Aorta (tissue), 5 donors: ENCODE data around the gene MITF. TPM values are rescaled to one million over a fixed set of nuclear protein-coding genes. Genes with fewer than 3 reads are reported as not detected.
A peak's percentile ranks its signal among the peaks of the same experiment; 100 is the strongest.

Experiments used
- ATAC-seq: fragments of 200-7000 bp; cut with Tn5 transposase; one replicate; pipeline ENCODE4 v1.9.1; 2022; ENCODE audit warnings: moderate library complexity; ENCODE audit not compliant: low FRiP score
- DNase-seq, 2 donors: peaks; one replicate each; pipeline ENCODE4 v3.0.0-alpha.2; 2020
- H3K27ac ChIP-seq, 2 donors: one replicate each; pipeline ENCODE4 v1.5.1; 2013; ENCODE audit warnings: low read length in 2 of 2, mild to moderate bottlenecking in 2 of 2, moderate library complexity in 2 of 2, control low read depth in 1 of 2, inconsistent platforms in 1 of 2, low read depth in 1 of 2
- H3K27me3 ChIP-seq, 2 donors: one replicate each; pipeline ENCODE4 v1.6.1; 2013; ENCODE audit warnings: control low read depth in 1 of 2, low read length in 1 of 2, mild to moderate bottlenecking in 1 of 2, moderate library complexity in 1 of 2; ENCODE audit not compliant: insufficient read depth in 2 of 2, control insufficient read depth in 1 of 2
- H3K36me3 ChIP-seq, 2 donors: one replicate each; pipeline ENCODE4 v1.6.1; 2013; ENCODE audit warnings: control low read depth in 1 of 2, low read length in 1 of 2, mild to moderate bottlenecking in 1 of 2; ENCODE audit not compliant: insufficient read depth in 2 of 2, control insufficient read depth in 1 of 2
- H3K4me1 ChIP-seq, 2 donors: one replicate each; pipeline ENCODE4 v1.6.1; 2013; ENCODE audit warnings: low read length in 2 of 2, control low read depth in 1 of 2, mild to moderate bottlenecking in 1 of 2, moderate library complexity in 1 of 2; ENCODE audit not compliant: insufficient read depth in 2 of 2, control insufficient read depth in 1 of 2
- H3K4me3 ChIP-seq, 2 donors: one replicate each; pipeline ENCODE4 v1.5.1; 2013; ENCODE audit warnings: low read length in 2 of 2, control low read depth in 1 of 2, mild to moderate bottlenecking in 1 of 2
- H3K9me3 ChIP-seq: one replicate; pipeline ENCODE4 v1.6.1; 2013; ENCODE audit warnings: mild to moderate bottlenecking, low read length; ENCODE audit not compliant: control insufficient read depth
- WGBS, 2 donors: extraction: QIAGEN DNeasy Blood & Tissue Kit; methylation state at CpG; one replicate each; pipeline ENCODE4 v1.1.7; 2013; 5-methylcytosine and 5-hydroxymethylcytosine counted together
- intact Hi-C, 2 donors: fragments of 100-400 bp; cut with DNase I; formaldehyde crosslinking; loops; one replicate each; pipeline versions ENCODE4 v1.14.2 to v1.15.0; 2022
- polyA plus RNA-seq, 2 donors: library from polyadenylated mRNA; stranded (reverse); fragments of 200-250 nt; gene quantifications; one replicate each; pipeline ENCODE4 v1.2.3, GENCODE V29; 2013
- total RNA-seq, 2 donors: library from RNA; stranded (reverse); fragmentation: NEBNext Ultra II Directional; extraction: Animal tissue kit (Norgen Biotek cat#: 25700); gene quantifications; one replicate each; pipeline ENCODE4 v1.2.1, GENCODE V29; 2021
- donor health status: healthy with polysubstance abuse.
- donor health status: Bipolar disorder and iron deficiency.
- donor health status: DM: no; HTN: no; CAD: no.
- donor health status: DM: no; HTN: no; CAD: no.
- donor health status: DM: yes; HTN: yes; CAD: no.

MITF gene
- total and polyA plus RNA-seq, 4 donors, result 4.1 to 30.5 (median 17.4) TPM

DNA sequence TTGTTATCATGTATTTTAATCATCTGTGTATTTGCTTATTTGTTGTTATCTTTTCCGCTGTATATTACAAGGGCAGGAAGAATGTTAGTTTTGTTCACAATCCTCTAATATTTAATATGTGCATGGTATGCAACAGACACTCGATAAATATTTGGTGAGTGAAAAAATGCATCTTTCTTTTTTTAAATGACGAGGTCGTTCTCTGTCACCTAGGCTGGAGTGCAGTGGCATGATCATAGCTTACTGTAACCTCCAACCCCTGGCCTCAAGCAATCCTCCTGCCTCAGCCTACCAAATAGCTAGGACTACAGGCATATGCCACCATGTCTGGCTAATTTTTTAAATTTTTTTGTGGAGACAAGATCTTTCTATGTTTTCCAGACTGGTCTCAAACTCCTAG, 66.2 kb downstream of the MITF start:
- intact Hi-C loops, result no loop called here
- H3K9me3 ChIP-seq, result no peaks in the 10 kb centered on the region
- no peaks in the 10 kb centered on the region for H3K27me3 ChIP-seq
- no peak overlapping the region for H3K27ac ChIP-seq
- H3K36me3 ChIP-seq, result no peaks in the 10 kb centered on the region
- no peak overlapping the region for H3K4me3 ChIP-seq
- DNase-seq (no peak), ATAC-seq (no peak)
- 86 to 94% methylated on average over 4 of the region's 4 CpGs for WGBS, 2 donors
- H3K4me1 ChIP-seq, result peaks cover 0 to 2% of the 10 kb centered on the region in 2 donors

DNA sequence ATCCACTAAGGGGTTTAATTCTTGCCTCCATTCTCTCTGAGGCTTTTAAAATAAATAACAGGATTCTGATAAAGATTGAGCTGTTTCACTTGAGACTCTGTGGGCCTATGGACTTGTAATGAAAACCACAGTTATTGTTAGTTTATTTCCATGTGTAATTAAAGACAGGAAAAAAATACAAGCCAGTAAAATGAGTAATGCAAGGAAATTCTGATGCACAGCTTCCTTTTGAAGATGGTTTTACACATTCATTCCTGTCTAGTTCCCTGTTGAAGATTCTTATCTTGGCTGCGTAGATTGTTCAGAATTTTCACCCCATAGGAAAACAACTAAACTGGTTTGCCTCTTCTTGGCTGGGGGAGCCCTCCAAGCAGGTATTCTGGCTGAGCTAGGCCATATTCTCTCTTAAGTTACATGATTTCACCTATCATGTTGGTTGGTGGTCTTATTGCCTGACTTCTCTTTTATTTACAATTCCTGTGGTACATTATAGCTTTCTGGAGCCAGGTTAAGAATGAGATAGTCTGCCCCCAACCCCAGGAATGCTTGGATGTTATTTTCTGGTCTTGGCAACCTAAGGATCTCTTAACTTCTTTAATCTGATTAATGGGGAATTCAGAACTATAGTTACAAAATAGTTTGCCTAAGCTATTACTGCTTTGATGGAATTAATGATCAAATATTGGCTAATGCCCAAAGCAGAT, 67.6 kb downstream of the MITF start:
- Histone ChIP-seq H3K27me3 (no peaks in the 10 kb centered on the region), H3K4me3 (no peak overlapping the region), H3K27ac (no peak overlapping the region), H3K9me3 (no peaks in the 10 kb centered on the region), H3K4me1 (peaks cover 0 to 8% of the 10 kb centered on the region in 2 donors), H3K36me3 (no peaks in the 10 kb centered on the region)
- intact Hi-C loops, result no loop called here
- no peak for ATAC-seq
- WGBS, 2 donors, result 87 to 91% methylated on average over 1 of the region's 1 CpG
- DNase-seq, result no peak

DNA sequence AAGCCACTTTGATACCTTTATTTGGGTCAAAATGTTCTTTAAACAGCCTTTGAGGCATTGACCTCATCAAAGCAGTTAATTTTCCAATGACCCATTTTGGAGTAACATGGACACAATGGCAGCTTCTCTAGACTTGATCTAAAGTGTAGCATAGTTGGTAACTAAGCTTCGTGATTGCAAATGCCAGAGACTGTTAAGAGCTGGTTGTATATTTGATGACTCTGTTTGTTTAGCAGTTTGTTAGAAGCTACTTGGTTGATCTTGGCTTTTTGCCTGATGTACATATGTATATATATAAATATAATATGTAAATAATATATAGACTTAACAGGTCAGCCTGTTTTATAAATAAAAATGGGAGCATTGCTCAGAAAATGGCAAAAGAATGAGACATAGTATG, 68.4 kb downstream of the MITF start:
- Histone ChIP-seq H3K9me3 (no peaks in the 10 kb centered on the region), H3K27me3 (no peaks in the 10 kb centered on the region), H3K36me3 (no peaks in the 10 kb centered on the region), H3K27ac (no peak overlapping the region), H3K4me3 (no peak overlapping the region), H3K4me1 (peaks cover 0 to 11% of the 10 kb centered on the region in 2 donors)
- no peak for ATAC-seq
- intact Hi-C loops, result no loop called here
- 95 to 100% methylated on average over 1 of the region's 1 CpG for WGBS, 2 donors
- no peak for DNase-seq

- intact Hi-C loops, result no loop called here
- no peaks in the 10 kb centered on the region for H3K27me3 ChIP-seq
- no peak overlapping the region for H3K4me3 ChIP-seq
- DNase-seq (no peak), ATAC-seq (no peak)
- H3K27ac ChIP-seq, result no peak overlapping the region
- peaks cover 0 to 11% of the 10 kb centered on the region in 2 donors for H3K4me1 ChIP-seq
- H3K9me3 ChIP-seq, result no peaks in the 10 kb centered on the region
- H3K36me3 ChIP-seq, result no peaks in the 10 kb centered on the region
- WGBS, 2 donors, result 98 to 100% methylated on average over 1 of the region's 1 CpG
Observed at GRCh38 chr3:69809076-69809835, 70.0 kb downstream of the MITF start.

- 81 to 84% methylated on average over 4 of the region's 4 CpGs for WGBS, 2 donors
- ATAC-seq (no peak), DNase-seq (no peak)
- intact Hi-C loops, result no loop called here
- Histone ChIP-seq H3K4me3 (no peak overlapping the region), H3K9me3 (no peaks in the 10 kb centered on the region), H3K36me3 (no peaks in the 10 kb centered on the region), H3K27me3 (no peaks in the 10 kb centered on the region), H3K4me1 (peaks cover 2 to 11% of the 10 kb centered on the region in 2 donors), H3K27ac (no peak overlapping the region)
Observed at GRCh38 chr3:69811452-69812401, 72.5 kb downstream of the MITF start.

- 48 to 67% methylated on average over 1 of the region's 1 CpG for WGBS, 2 donors
- Histone ChIP-seq H3K27ac (no peak overlapping the region), H3K9me3 (no peaks in the 10 kb centered on the region), H3K4me3 (no peak overlapping the region), H3K36me3 (no peaks in the 10 kb centered on the region), H3K4me1 (peaks cover 6 to 18% of the 10 kb centered on the region in 2 donors), H3K27me3 (no peaks in the 10 kb centered on the region)
- intact Hi-C loops, result no loop called here
- ATAC-seq (no peak), DNase-seq (no peak)
Observed at GRCh38 chr3:69815970-69816369, 76.7 kb downstream of the MITF start.

- Histone ChIP-seq H3K9me3 (no peaks in the 10 kb centered on the region), H3K36me3 (no peaks in the 10 kb centered on the region), H3K27ac (no peak overlapping the region), H3K4me1 (peaks cover 6 to 18% of the 10 kb centered on the region in 2 donors), H3K4me3 (no peak overlapping the region), H3K27me3 (no peaks in the 10 kb centered on the region)
- DNase-seq, result no peak
- no peak for ATAC-seq
- 95% methylated on average over 2 of the region's 2 CpGs for WGBS, 2 donors
- intact Hi-C loops, result no loop called here
Observed at GRCh38 chr3:69817988-69818387, 78.7 kb downstream of the MITF start.

GRCh38 chr3:69819282-69819681, 80.0 kb downstream of the MITF start:
- WGBS, 2 donors, result 0 to 48% methylated on average over 3 of the region's 3 CpGs
- H3K27me3 ChIP-seq, result no peaks in the 10 kb centered on the region
- ATAC-seq, result peak; percentile 67
- H3K9me3 ChIP-seq, result no peaks in the 10 kb centered on the region
- no peak overlapping the region for H3K27ac ChIP-seq
- H3K36me3 ChIP-seq, result no peaks in the 10 kb centered on the region
- H3K4me1 ChIP-seq, result peaks cover 6 to 18% of the 10 kb centered on the region in 2 donors
- intact Hi-C loops, result no loop called here
- no peak overlapping the region for H3K4me3 ChIP-seq
- DNase-seq, result no peak
